GM19438 (cell line): ENCODE measurements around the gene OGFR.
"Not testable (repeated sequence)": the region's sequence is repeated elsewhere in the genome, so short reads cannot be mapped to it uniquely, and the experiment has no call there.

Experiments used
- ATAC-seq: cut with Tn5 transposase; IDR thresholded peaks from one replicate; pipeline ENCODE4 v1.9.1; 2021; ENCODE audit warnings: low read depth; ENCODE audit not compliant: unreplicated experiment

OGFR gene

DNA sequence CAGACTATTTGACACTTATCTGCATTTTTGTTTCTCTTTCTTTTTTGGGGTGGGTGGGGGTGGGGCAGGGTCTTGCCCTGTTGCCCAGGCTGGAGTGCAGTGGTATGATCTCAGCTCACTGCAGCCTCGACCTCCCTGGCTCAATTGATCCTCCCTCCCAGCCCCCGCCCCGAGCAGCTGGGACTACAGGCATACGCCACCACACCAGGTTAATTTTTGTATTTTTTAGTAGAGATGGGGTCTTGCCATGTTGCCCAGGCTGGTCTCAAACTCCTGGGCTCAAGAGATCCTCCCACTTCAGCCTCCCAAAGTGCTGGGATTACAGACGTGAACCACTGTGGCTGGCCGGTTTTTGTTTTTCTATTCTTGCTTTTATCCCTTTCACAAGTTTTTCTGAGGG, 48.7 kb downstream of the OGFR start:
- not testable (repeated sequence) for ATAC-seq

DNA sequence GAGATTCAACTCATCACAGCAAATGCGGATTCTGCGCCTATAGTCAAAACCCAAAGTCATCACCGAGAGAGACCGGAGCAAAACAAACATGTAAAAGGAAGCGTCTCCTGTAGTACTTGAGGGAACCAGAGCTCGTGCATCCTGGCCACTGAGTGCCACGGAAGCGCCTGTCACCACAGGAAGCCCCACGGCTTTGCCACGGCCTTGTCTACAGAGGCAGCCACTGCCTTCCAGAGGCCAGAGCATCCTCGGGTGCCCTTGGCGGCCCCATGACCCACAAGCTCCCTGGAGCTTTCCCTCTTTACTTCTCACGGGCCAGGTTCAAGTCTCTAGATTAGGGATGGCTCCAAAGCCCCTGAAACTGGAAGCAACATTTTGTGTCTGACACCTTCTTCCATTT, 49.5 kb downstream of the OGFR start:
- no peak for ATAC-seq

- ATAC-seq, result no peak
Measured at GRCh38 chr20:62855120-62855519, 50.5 kb downstream of the OGFR start.

DNA sequence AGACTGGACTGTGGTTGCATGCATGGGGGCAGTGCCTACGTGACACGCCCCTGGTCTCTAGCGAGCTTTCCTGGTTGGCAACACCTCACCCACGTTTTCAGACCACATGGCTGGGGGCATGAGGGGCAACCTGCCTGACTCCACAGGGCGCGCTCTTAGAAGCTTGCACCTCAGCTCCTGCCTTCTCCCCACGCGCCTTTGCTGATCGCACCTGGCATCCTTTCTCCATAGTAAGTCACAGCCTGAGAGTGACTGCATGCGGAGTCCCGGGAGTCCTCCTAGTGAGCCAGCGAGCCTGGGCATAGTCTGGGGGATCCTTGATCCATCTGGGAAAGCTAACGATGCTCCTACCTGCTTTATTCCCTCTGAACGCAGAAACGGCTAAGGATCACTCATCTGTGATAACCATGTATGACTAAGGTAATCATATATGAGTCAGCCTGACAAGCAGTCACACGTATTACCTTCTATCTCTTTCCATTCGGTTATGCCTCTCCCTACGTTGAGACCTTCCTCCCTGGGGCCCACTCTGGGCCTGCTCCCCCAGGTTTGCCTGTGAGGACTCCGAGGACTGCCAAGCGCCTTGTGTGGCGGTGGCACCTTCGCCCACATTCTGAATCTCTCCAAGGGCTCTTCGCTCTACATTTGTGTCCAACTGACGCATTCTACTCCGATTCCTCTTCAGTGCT, 52.4 kb downstream of the OGFR start:
- ATAC-seq, result no peak

DNA sequence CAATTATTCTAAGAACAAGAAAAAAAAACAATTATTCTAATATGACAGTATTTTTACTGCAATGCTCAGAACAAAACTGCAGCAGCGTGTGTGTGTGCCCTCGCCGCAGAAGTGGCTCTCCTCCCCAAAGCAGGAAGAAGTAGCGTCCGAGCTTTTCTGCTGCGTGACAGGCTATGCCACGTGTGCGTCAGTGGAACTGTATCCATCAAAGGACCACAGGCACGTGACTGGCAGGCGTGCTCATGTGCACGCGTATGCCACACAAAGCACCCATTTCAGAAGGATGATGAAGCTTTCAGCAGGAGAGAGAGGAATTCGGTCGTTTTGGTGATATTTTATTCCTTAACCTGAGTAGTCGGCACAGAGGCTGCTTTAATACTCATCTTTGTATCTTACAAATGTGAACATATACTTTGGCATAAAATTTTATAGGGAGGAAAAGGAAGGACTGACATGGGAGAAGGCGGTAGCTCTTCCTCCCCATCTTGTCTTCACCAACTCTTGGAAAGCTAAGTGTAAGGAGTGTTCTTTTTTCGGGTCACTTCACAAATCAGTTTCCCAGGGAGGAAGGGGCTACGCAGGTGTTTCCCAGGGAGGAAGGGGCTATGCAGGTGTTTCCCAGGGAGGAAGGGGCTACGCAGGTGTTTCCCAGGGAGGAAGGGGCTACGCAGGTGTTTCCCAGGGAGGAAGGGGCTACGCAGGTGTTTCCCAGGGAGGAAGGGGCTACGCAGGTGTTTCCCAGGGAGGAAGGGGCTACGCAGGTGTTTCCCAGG, 53.6 kb downstream of the OGFR start:
- no peak for ATAC-seq

- no peak for ATAC-seq
Measured at GRCh38 chr20:62859721-62860120, 55.1 kb downstream of the OGFR start.

GRCh38 chr20:62860391-62860923, 55.8 kb downstream of the OGFR start:
- no peak for ATAC-seq

- ATAC-seq, result no peak
Measured at GRCh38 chr20:62860924-62861691, 56.5 kb downstream of the OGFR start.

DNA sequence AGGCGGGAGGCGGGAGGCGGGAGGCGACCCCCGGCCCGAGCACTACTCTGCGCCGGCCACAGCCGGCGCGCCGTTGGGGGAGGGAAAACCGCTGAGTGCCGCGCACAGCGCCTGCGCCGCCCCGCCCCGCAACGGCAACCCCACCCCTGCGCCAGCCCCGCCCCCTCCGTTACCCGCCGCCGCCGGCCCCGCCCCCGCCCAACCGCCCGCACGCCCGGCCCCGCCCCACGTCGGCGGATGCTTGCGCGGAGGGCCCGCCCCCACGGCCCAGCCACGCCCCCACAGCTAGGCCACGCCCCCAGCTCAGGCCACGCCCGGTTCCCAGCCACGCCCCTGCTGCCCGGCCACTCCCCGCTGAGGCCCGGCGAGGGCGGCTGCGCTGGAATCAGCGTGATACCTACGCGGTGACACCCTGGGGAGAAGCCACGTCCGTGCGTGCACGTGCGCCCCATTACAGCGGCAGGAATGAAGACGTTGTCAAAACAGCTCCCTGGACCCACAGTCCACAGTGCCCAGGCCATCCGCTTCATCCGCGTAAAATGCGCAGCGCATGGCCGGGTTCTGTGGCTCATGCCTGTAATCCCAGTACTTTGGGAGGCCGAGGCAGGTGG, 57.2 kb downstream of the OGFR start, which contains the start of gene TCFL5:
TCFL5 (minus strand) TSS at position 97 of the 611 bp plus-strand sequence. CDS start 152 bp downstream, outside the sequence.
- ATAC-seq, result no peak
